ENCODE results near the gene SPARCL1. TPM values are rescaled to one million over a fixed set of nuclear protein-coding genes. Genes with fewer than 3 reads are reported as not detected.

The SPARCL1 gene
- total and polyA plus RNA-seq, 2 donors (not counting 3 experiments of a cell fraction or from before 2014, with no cell fraction given): not detected

Other genes with a start within 250 kb of the SPARCL1 start
- gene HSD17B13, start 206.5 kb downstream of the SPARCL1 start, total RNA-seq: not detected in 2 replicates
- 0.06 and 0.07 TPM in 2 replicates for gene HSD17B13, start 206.5 kb downstream of the SPARCL1 start, polyA plus RNA-seq
- gene HSD17B11, start 138.2 kb downstream of the SPARCL1 start, total RNA-seq: 16.0 and 21.1 TPM in 2 replicates
- 7.5 and 10.7 TPM in 2 replicates for gene HSD17B11, start 138.2 kb downstream of the SPARCL1 start, polyA plus RNA-seq
- 25.0 and 26.0 TPM in 2 replicates for gene NUDT9, start 106.8 kb downstream of the SPARCL1 start, total RNA-seq
- gene NUDT9, start 106.8 kb downstream of the SPARCL1 start, polyA plus RNA-seq: 11.2 and 15.3 TPM in 2 replicates
- not detected in 2 replicates for gene DSPP, start 79.2 kb upstream of the SPARCL1 start, total RNA-seq
- not detected in 2 replicates for gene DSPP, start 79.2 kb upstream of the SPARCL1 start, polyA plus RNA-seq
- not detected in 2 replicates for gene DMP1, start 120.9 kb upstream of the SPARCL1 start, total RNA-seq
- gene DMP1, start 120.9 kb upstream of the SPARCL1 start, polyA plus RNA-seq: not detected in 2 replicates

Data from endothelial cell of umbilical vein (primary cell).